NCI-H1092 (cell line): ENCODE data around the gene CLEC17A.

Experiments
- DNase-seq: peaks from one replicate; lab custom pipeline; 2025; lab: John Stamatoyannopoulos, UW

CLEC17A gene

GRCh38 chr19:14654786-14655560 lies 72.1 kb downstream of the CLEC17A start:
- no peak for DNase-seq

GRCh38 chr19:14655726-14656125 lies 72.8 kb downstream of the CLEC17A start:
- no peak for DNase-seq

- no peak for DNase-seq
These were observed 77.1 kb downstream of the CLEC17A start for GRCh38 chr19:14659874-14660489.

GRCh38 chr19:14661372-14661924 lies 78.6 kb downstream of the CLEC17A start:
- no peak for DNase-seq
